GM19324 (cell line): ENCODE data around the gene ARSD.
"Not testable (repeated sequence)": the region's sequence is repeated elsewhere in the genome, so short reads cannot be mapped to it uniquely, and the experiment has no call there.

ENCODE experiments used
- ATAC-seq: cut with Tn5 transposase; IDR thresholded peaks from one replicate; pipeline ENCODE4 v1.9.1; 2021; ENCODE audit warnings: mild to moderate bottlenecking, moderate library complexity; ENCODE audit not compliant: unreplicated experiment, low FRiP score

Gene ARSD

GRCh38 chrX:2894885-2895292 lies 34.2 kb downstream of the ARSD start:
- ATAC-seq: no peak

- ATAC-seq: no peak
Observed at GRCh38 chrX:2892816-2893215, 36.3 kb downstream of the ARSD start.

- ATAC-seq: not testable (repeated sequence)
Observed at GRCh38 chrX:2890536-2891460, 38.3 kb downstream of the ARSD start.

- not testable (repeated sequence) for ATAC-seq
Observed at GRCh38 chrX:2889706-2890490, 39.2 kb downstream of the ARSD start.

GRCh38 chrX:2889045-2889605 lies 40.0 kb downstream of the ARSD start:
- no peak for ATAC-seq

- no peak for ATAC-seq
Observed at GRCh38 chrX:2888309-2888708, 40.8 kb downstream of the ARSD start.

GRCh38 chrX:2883770-2884169 lies 45.4 kb downstream of the ARSD start:
- ATAC-seq: no peak

GRCh38 chrX:2879670-2880069 lies 49.5 kb downstream of the ARSD start:
- ATAC-seq: no peak

GRCh38 chrX:2878563-2878962 lies 50.6 kb downstream of the ARSD start:
- no peak for ATAC-seq

- no peak for ATAC-seq
Observed at GRCh38 chrX:2875798-2876399, 53.2 kb downstream of the ARSD start.

- no peak for ATAC-seq
Observed at GRCh38 chrX:2875136-2875481, 54.0 kb downstream of the ARSD start.

GRCh38 chrX:2874222-2875135 lies 54.7 kb downstream of the ARSD start:
- ATAC-seq: no peak

GRCh38 chrX:2872671-2873277 lies 56.4 kb downstream of the ARSD start:
- ATAC-seq: no peak

- no peak for ATAC-seq
Observed at GRCh38 chrX:2871831-2872230, 57.3 kb downstream of the ARSD start.

GRCh38 chrX:2870650-2871049 lies 58.5 kb downstream of the ARSD start:
- no peak for ATAC-seq

- ATAC-seq: no peak
Observed at GRCh38 chrX:2867206-2867605, 61.9 kb downstream of the ARSD start.

GRCh38 chrX:2863646-2864045 lies 65.5 kb downstream of the ARSD start:
- ATAC-seq: no peak

GRCh38 chrX:2862404-2862803 lies 66.7 kb downstream of the ARSD start:
- no peak for ATAC-seq

GRCh38 chrX:2859197-2859797 lies 69.8 kb downstream of the ARSD start:
- ATAC-seq: no peak
